ENCODE measurements around the gene SMIM12.

The SMIM12 gene

GRCh38 chr1:34840426-34840825 is 19.1 kb downstream of the SMIM12 start:
- no peak for DNase-seq
- Mint-ChIP-seq H3K36me3 (ENCODE audit: low read depth) (no peaks in the 10 kb centered on the region), H3K4me3 (no peak overlapping the region), H3K27ac (no peak overlapping the region), H3K4me1 (peaks cover 32% of the 10 kb centered on the region), H3K27me3 (ENCODE audit: low read depth, poor library complexity) (peaks cover 6% of the 10 kb centered on the region), H3K9me3 (no peaks in the 10 kb centered on the region)
- TF ChIP-seq CTCF (IDR thresholded peaks at IDR 0.05) = no peak

- no peaks in the 10 kb centered on the region for H3K9me3 Mint-ChIP-seq
- peaks cover 29% of the 10 kb centered on the region for H3K4me1 Mint-ChIP-seq
- TF ChIP-seq CTCF (IDR thresholded peaks at IDR 0.05) = no peak
- H3K27me3 Mint-ChIP-seq (ENCODE audit: low read depth, poor library complexity) = peaks cover 6% of the 10 kb centered on the region
- no peak for DNase-seq
- H3K4me3 Mint-ChIP-seq = no peak overlapping the region
- H3K36me3 Mint-ChIP-seq (ENCODE audit: low read depth) = no peaks in the 10 kb centered on the region
- H3K27ac Mint-ChIP-seq = peak overlapping the region; percentile 60
These were observed 19.8 kb downstream of the SMIM12 start for GRCh38 chr1:34839526-34840305.

GRCh38 chr1:34833711-34834110 is 25.8 kb downstream of the SMIM12 start:
- no peak overlapping the region for H3K4me3 Mint-ChIP-seq
- TF ChIP-seq CTCF (IDR thresholded peaks at IDR 0.05) = no peak

GRCh38 chr1:34831721-34832246 is 27.8 kb downstream of the SMIM12 start:
- Mint-ChIP-seq H3K4me3 (no peak overlapping the region), H3K27me3 (ENCODE audit: low read depth, poor library complexity) (peaks cover 14% of the 10 kb centered on the region), H3K36me3 (ENCODE audit: low read depth) (no peaks in the 10 kb centered on the region), H3K27ac (no peak overlapping the region), H3K4me1 (peaks cover 19% of the 10 kb centered on the region), H3K9me3 (no peaks in the 10 kb centered on the region)
- DNase-seq = no peak
- no peak for TF ChIP-seq CTCF (IDR thresholded peaks at IDR 0.05)

More at GRCh38 chr1:34833711-34834110, 25.8 kb downstream of the SMIM12 start:
- H3K27me3 Mint-ChIP-seq (ENCODE audit: low read depth, poor library complexity) = peaks cover 3% of the 10 kb centered on the region
- DNase-seq = no peak
- peaks cover 14% of the 10 kb centered on the region for H3K4me1 Mint-ChIP-seq
- H3K27ac Mint-ChIP-seq = no peak overlapping the region
- H3K36me3 Mint-ChIP-seq (ENCODE audit: low read depth) = no peaks in the 10 kb centered on the region
- H3K9me3 Mint-ChIP-seq = no peaks in the 10 kb centered on the region

- Mint-ChIP-seq H3K9me3 (no peaks in the 10 kb centered on the region), H3K4me3 (no peak overlapping the region), H3K27ac (no peak overlapping the region), H3K36me3 (ENCODE audit: low read depth) (no peaks in the 10 kb centered on the region), H3K4me1 (peaks cover 12% of the 10 kb centered on the region), H3K27me3 (ENCODE audit: low read depth, poor library complexity) (peaks cover 14% of the 10 kb centered on the region)
- no peak for TF ChIP-seq CTCF (IDR thresholded peaks at IDR 0.05)
- no peak for DNase-seq
These were observed 30.3 kb downstream of the SMIM12 start for GRCh38 chr1:34829250-34829649.

- H3K4me1 Mint-ChIP-seq = peaks cover 12% of the 10 kb centered on the region
- DNase-seq = no peak
- H3K36me3 Mint-ChIP-seq (ENCODE audit: low read depth) = no peaks in the 10 kb centered on the region
- TF ChIP-seq CTCF (IDR thresholded peaks at IDR 0.05) = no peak
- H3K27ac Mint-ChIP-seq = no peak overlapping the region
- H3K9me3 Mint-ChIP-seq = no peaks in the 10 kb centered on the region
- peaks cover 11% of the 10 kb centered on the region for H3K27me3 Mint-ChIP-seq (ENCODE audit: low read depth, poor library complexity)
- no peak overlapping the region for H3K4me3 Mint-ChIP-seq
These were observed 30.9 kb downstream of the SMIM12 start for GRCh38 chr1:34828611-34829010.
